Adrenal gland (tissue), 5 donors: ENCODE measurements around the gene LIN7B.

ENCODE experiments used
- CTCF ChIP-seq, 6 experiments: fragments of 450-650 bp in 4 of 6; fragments of 200-600 bp in 2 of 6; sonication (generic) in 1 of 6; IDR thresholded peaks; 1 replicate in 5 of 6; 2 replicates in 1 of 6; pipeline versions ENCODE4 v1.5.1 to v1.8.0; 2016 to 2021; ENCODE audit warnings: antibody characterized with exemption in 6 of 6, mild to moderate bottlenecking in 2 of 6, moderate library complexity in 1 of 6
- POLR2A ChIP-seq, 2 donors: fragments of 450-650 bp; IDR thresholded peaks; one replicate each; pipeline ENCODE4 v1.6.1; 2017; ENCODE audit warnings: antibody characterized with exemption in 2 of 2, mild to moderate bottlenecking in 2 of 2, moderate library complexity in 1 of 2
- donor health status: DM: no; HTN: no; CAD: no.

- TF ChIP-seq POLR2A (IDR thresholded peaks at IDR 0.05) (no peak), CTCF (IDR thresholded peaks at IDR 0.05) (no peak)
Measured at GRCh38 chr19:49161987-49162386, 47.8 kb downstream of the LIN7B start.
